GM12878 (cell line): Measurements from ENCODE around the gene GLRX2. TPM values are rescaled to one million over a fixed set of nuclear protein-coding genes. Genes with fewer than 3 reads are reported as not detected.

Experiments used
- ATAC-seq: fragments of 200-7000 bp; cut with Tn5 transposase; 3 replicates; pipeline ENCODE4 v1.9.1; 2020; ENCODE audit warnings: mild to moderate bottlenecking, moderate library complexity
- BruUV-seq: library from RNA; stranded (reverse); fragments of 400-500 nt; replicated peaks from 2 replicates; lab custom pipeline; 2021; lab: Mats Ljungman, UMichigan
- CTCF ChIA-PET: fragments of 300-600 bp; sonication (Branson Sonifier 250); formaldehyde crosslinking; extraction: SDS; loops from one replicate; lab custom pipeline; 2021; ENCODE audit warnings: inconsistent platforms; lab: Yijun Ruan, JAX
- POLR2A ChIA-PET: fragments of 350-600 bp; formaldehyde crosslinking; extraction: SDS; loops from one replicate; lab custom pipeline; 2021; ENCODE audit warnings: inconsistent platforms; lab: Charles Lee
- RAD21 ChIA-PET: fragments of 300-600 bp; sonication (Branson Sonifier 250); formaldehyde crosslinking; loops from one replicate; lab custom pipeline; 2023; ENCODE audit warnings: antibody characterized with exemption; ENCODE audit not compliant: unreplicated experiment; lab: Charles Lee
- SMC1A ChIA-PET: fragments of 300-600 bp; sonication (Branson Sonifier 250); formaldehyde crosslinking; loops from one replicate; lab custom pipeline; 2023; ENCODE audit not compliant: unreplicated experiment, uncharacterized antibody; lab: Charles Lee
- DNase-seq: peaks from one replicate; pipeline ENCODE4 v3.0.0-alpha.2; 2011; ENCODE audit warnings: low read depth, low spot score
- FAIRE-seq: peaks from 3 replicates; lab custom pipeline; 2011; peaks lifted over from hg19 to GRCh38; lab: Jason Lieb, UNC
- H2AFZ ChIP-seq: 2 replicates; pipeline ENCODE4 v1.6.0; 2011; ENCODE audit warnings: low read depth, low read length, control low read depth; ENCODE audit not compliant: control insufficient read depth
- H3K27ac ChIP-seq: 2 replicates; pipeline ENCODE4 v1.5.1; 2011; ENCODE audit warnings: control low read depth; ENCODE audit not compliant: control insufficient read depth, insufficient read depth
- H3K27me3 ChIP-seq, 2 experiments: replicated peaks in 1 of 2; 2 replicates each; pipeline versions ENCODE4 v1.6.0 to v1.6.1; 2011; ENCODE audit warnings: low read length in 1 of 2; ENCODE audit not compliant: control insufficient read depth in 2 of 2, insufficient read depth in 2 of 2
- H3K36me3 ChIP-seq, 2 experiments: 2 replicates each; pipeline ENCODE4 v1.5.1; 2011; ENCODE audit warnings: low read length in 1 of 2; ENCODE audit not compliant: control insufficient read depth in 2 of 2, insufficient read depth in 2 of 2
- H3K4me1 ChIP-seq: 2 replicates; pipeline ENCODE4 v1.6.1; 2011; ENCODE audit warnings: mild to moderate bottlenecking, low read length, moderate library complexity, mixed read lengths; ENCODE audit not compliant: control insufficient read depth, insufficient read depth
- H3K4me2 ChIP-seq: 2 replicates; pipeline ENCODE4 v1.6.0; 2011; ENCODE audit warnings: control low read depth; ENCODE audit not compliant: control insufficient read depth, insufficient read depth
- H3K4me3 ChIP-seq: fragments of 200-600 bp; sonication (generic); 2 replicates; pipeline ENCODE4 v1.5.1; 2016
- H3K79me2 ChIP-seq: 2 replicates; pipeline ENCODE4 v1.6.0; 2011; ENCODE audit warnings: low read length; ENCODE audit not compliant: control insufficient read depth, insufficient read depth
- H3K9ac ChIP-seq: 2 replicates; pipeline ENCODE4 v1.8.0; 2011; ENCODE audit warnings: low read length, control low read depth, mixed read lengths; ENCODE audit not compliant: control insufficient read depth, insufficient read depth
- H3K9me3 ChIP-seq: replicated peaks from 3 replicates; pipeline ENCODE4 v1.5.1; 2011; ENCODE audit warnings: mild to moderate bottlenecking, low read length; ENCODE audit not compliant: control insufficient read depth, insufficient read depth
- H4K20me1 ChIP-seq: 2 replicates; pipeline ENCODE4 v1.6.0; 2011; ENCODE audit not compliant: control insufficient read depth, insufficient read depth
- CBFB ChIP-seq: IDR thresholded peaks from 2 replicates; pipeline ENCODE4 v1.6.1; 2016; ENCODE audit warnings: antibody characterized with exemption, low read depth
- NFYB ChIP-seq: IDR thresholded peaks from 2 replicates; pipeline ENCODE4 v1.6.1; 2011; ENCODE audit warnings: low read depth, mild to moderate bottlenecking, low read length, improper control_type of control experiment, moderate library complexity; ENCODE audit not compliant: insufficient read depth
- RBBP5 ChIP-seq: fragments of 200-600 bp; sonication (generic); conservative IDR thresholded peaks from 2 replicates; pipeline ENCODE4 v1.6.1; 2016
- SPI1 ChIP-seq: IDR thresholded peaks from 2 replicates; pipeline ENCODE4 v1.6.1; 2011; ENCODE audit warnings: low read depth, mild to moderate bottlenecking, low read length, moderate library complexity, borderline replicate concordance; ENCODE audit not compliant: insufficient read depth
- SRF ChIP-seq, 2 experiments: IDR thresholded peaks; 2 replicates each; pipeline ENCODE4 v1.6.1; 2011; ENCODE audit warnings: low read depth in 2 of 2, low read length in 2 of 2, mild to moderate bottlenecking in 1 of 2, moderate library complexity in 1 of 2
- ZBED1 ChIP-seq: IDR thresholded peaks from 2 replicates; pipeline ENCODE4 v1.6.1; 2016; ENCODE audit warnings: borderline replicate concordance
- ZNF622 ChIP-seq: fragments of 450-650 bp; IDR thresholded peaks from 2 replicates; pipeline ENCODE4 v1.6.1; 2017; ENCODE audit warnings: mild to moderate bottlenecking, inconsistent platforms
- WGBS: methylation state at CpG from one replicate; pipeline ENCODE4 v1.1.6; 2016; ENCODE audit warnings: low lambda C conversion rate; ENCODE audit not compliant: insufficient replicate concordance, insufficient coverage; ENCODE audit errors: missing lambda C conversion rate; 5-methylcytosine and 5-hydroxymethylcytosine counted together
- in situ Hi-C: fragments of 300-500 bp; cut with MboI; formaldehyde crosslinking; loops from 9 replicates; pipeline ENCODE4 v1.14.3; 2018; ENCODE audit warnings: mixed read lengths
- intact Hi-C: fragments of 100-400 bp; cut with micrococcal nuclease; formaldehyde crosslinking; loops from one replicate; pipeline ENCODE4 v1.14.2; 2022; ENCODE audit not compliant: unreplicated experiment
- polyA plus RNA-seq, 11 experiments: library from polyadenylated mRNA; depleted of rRNA in 4 of 11; unstranded in 6 of 11; stranded (reverse) in 5 of 11; fragments of >200 nt; fragmentation: Nextera tagmentation in 4 of 11; fragmentation: Illumina TruSeq in 1 of 11; extraction: Ambion mirVana in 4 of 11; extraction: Trizol in 1 of 11; gene quantifications; 1 replicate in 1 of 11; 2 replicates in 10 of 11; pipeline versions ENCODE4 v1.2.1 to v1.2.3, GENCODE V29; 2011 to 2016; ENCODE audit warnings: inconsistent platforms in 2 of 11, missing spikeins in 2 of 11, low read depth in 1 of 11
- total RNA-seq, 4 experiments: library from RNA; depleted of rRNA in 3 of 4; stranded (reverse); fragments of >200 nt in 3 of 4; fragmentation: Illumina TruSeq in 1 of 4; extraction: Trizol in 1 of 4; gene quantifications; 2 replicates each; pipeline versions ENCODE4 v1.2.1 to v1.2.3, GENCODE V29; 2013 to 2021
- TF ChIP-seq, protein P1 (sequence below): IDR thresholded peaks from 2 replicates; pipeline ENCODE4 v1.6.1; 2011; ENCODE audit warnings: borderline replicate concordance, low read depth, mild to moderate bottlenecking, moderate library complexity, low read length; ENCODE audit not compliant: insufficient read depth, poor library complexity, severe bottlenecking
- TF ChIP-seq, protein P2 (sequence below), 3 experiments: IDR thresholded peaks in 2 of 3; conservative IDR thresholded peaks in 1 of 3; 2 replicates each; pipeline ENCODE4 v1.5.1; 2011; ENCODE audit warnings: low read depth in 3 of 3, low read length in 3 of 3, mild to moderate bottlenecking in 3 of 3, control low read depth in 2 of 3, moderate library complexity in 2 of 3, inconsistent platforms in 1 of 3, mixed read lengths in 1 of 3; ENCODE audit not compliant: control insufficient read depth in 2 of 3, insufficient read depth in 1 of 3; ENCODE audit errors: extremely low read depth in 1 of 3
- TF ChIP-seq, protein P3 (sequence below): IDR thresholded peaks from 2 replicates; pipeline ENCODE4 v1.6.1; 2012; ENCODE audit warnings: improper control_type of control experiment, low read depth, low read length; ENCODE audit not compliant: insufficient replicate concordance

The GLRX2 gene
- total and polyA plus RNA-seq, 10 of the 15 experiments (the other 5 are each of a cell fraction or from before 2014, with no cell fraction given): 5.5 to 67.6 (median 16.6) TPM

DNA sequence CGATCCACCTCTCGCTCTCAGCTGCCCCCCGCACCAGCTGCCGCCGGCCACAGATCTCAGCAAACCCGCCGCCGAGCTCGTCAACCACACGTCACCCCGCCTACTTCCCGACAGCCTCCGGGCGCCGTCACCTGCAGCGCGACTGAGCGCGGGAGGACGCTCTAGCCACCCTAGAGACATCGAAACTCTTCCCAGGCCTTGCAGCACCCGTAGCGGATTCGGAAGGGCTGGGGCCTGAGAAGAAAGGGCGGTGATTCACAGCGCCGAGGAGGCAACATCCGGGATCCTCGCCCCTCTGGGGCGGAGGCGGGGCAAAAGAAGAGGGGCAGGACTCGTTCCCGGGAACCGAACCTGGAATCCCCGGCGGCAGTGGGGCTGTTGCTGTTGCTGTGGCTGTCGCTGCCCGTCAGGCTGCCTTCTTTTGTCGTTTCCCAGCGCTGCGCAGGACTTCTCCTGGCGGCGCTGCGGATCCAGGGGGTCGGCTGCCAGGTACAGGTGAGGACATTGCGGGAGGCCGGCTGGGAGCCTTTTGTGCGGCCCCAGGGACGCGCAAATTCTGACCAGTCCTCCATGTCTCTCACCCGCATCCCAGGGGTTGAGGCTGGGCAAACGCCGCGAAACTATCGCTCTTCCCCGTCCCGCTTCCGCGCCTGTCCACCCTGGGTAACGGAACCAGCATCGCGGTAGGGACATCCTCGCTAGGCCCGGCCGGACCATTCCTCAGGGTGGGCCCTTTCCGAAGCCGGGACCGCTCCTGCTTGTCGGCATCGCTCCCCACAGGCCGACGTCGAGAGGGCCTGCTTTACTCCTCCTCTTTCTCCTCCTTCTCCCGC is 45.7 kb downstream of the GLRX2 start, which contains the start of the genes RO60 and UCHL5:
Gene RO60 (plus strand): TSS at position 331 of the 833 bp plus-strand sequence. CDS start 9,443 bp downstream, outside the sequence.
Gene UCHL5 (minus strand): TSS at position 79 of the 833 bp plus-strand sequence. CDS start 100 bp downstream, outside the sequence.
- Histone ChIP-seq H3K79me2 (peaks cover 98% of the 10 kb centered on the region), H3K4me1 (peaks cover 27% of the 10 kb centered on the region), H3K9me3 (no peaks in the 10 kb centered on the region; the same call in 1 of the 3 replicates), H3K27ac (peak within 1 kb of the TSS; percentile 95), H3K9ac (peak within 1 kb of the TSS; percentile 98), H3K27me3 (no peaks in the 10 kb centered on the region), H4K20me1 (no peaks in the 10 kb centered on the region), H3K4me2 (peak within 1 kb of the TSS; percentile 96), H2AFZ (peak within 1 kb of the TSS; percentile 85), H3K4me3 (peak within 1 kb of the TSS; percentile 80), H3K36me3 (peaks cover 0 to 5% of the 10 kb centered on the region in 2 experiments; a peak in 2 of 4 replicates)
- ChIA-PET RAD21 (interaction anchor here (0.6 to 2.2 kb wide), 17 partner anchors 11 to 585 kb away, joined by 3 to 17 read pairs (median 6); partner anchors contain the start of gene CDC73), CTCF (interaction anchor here (0.6 to 2.7 kb wide), 16 partner anchors 8 to 582 kb away, joined by 3 to 18 read pairs (median 4); partner anchors contain the start of gene GLRX2), SMC1A (interaction anchor here (1.3 to 3.5 kb wide), 11 partner anchors 11 to 452 kb away, joined by 3 to 13 read pairs (median 8); no protein-coding TSS in a partner anchor), POLR2A (interaction anchor here (0.9 to 3.9 kb wide), 9 partner anchors 8 to 511 kb away, joined by 3 to 19 read pairs (median 5); partner anchors contain the start of genes CDC73 and GLRX2)
- in situ Hi-C loops: no loop called here
- peak; percentile 96 for FAIRE-seq
- under 1% methylated on average over 73 of the region's 74 CpGs for WGBS
- TSS peak; percentile 56 for BruUV-seq
- ATAC-seq: peak; percentile 89
- peak; percentile 93 for DNase-seq
- intact Hi-C loops: loop anchor here (2.0 to 10.0 kb wide), 3 partner anchors 48 to 505 kb away; partner anchors contain the start of genes CDC73 and GLRX2
- TF ChIP-seq ZNF622 (no peak), SRF (IDR thresholded peaks at IDR 0.05; ENCODE audit: low read depth in 2 of 2, low read length in 2 of 2) (peak; percentile 32 to 78; a peak in 2 of 4 replicates), CBFB (peak; percentile 71; the same call in 1 of the 2 replicates), SPI1 (no peak), NFYB (0 out of 2 replicates have a peak, but pooled peaks have one; percentile 32), RBBP5 (no peak), ZBED1 (peak; percentile 69; the same call in 1 of the 2 replicates)
- TF ChIP-seq, protein P1, sequence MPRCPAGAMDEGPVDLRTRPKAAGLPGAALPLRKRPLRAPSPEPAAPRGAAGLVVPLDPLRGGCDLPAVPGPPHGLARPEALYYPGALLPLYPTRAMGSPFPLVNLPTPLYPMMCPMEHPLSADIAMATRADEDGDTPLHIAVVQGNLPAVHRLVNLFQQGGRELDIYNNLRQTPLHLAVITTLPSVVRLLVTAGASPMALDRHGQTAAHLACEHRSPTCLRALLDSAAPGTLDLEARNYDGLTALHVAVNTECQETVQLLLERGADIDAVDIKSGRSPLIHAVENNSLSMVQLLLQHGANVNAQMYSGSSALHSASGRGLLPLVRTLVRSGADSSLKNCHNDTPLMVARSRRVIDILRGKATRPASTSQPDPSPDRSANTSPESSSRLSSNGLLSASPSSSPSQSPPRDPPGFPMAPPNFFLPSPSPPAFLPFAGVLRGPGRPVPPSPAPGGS: no peak
- TF ChIP-seq, protein P2, sequence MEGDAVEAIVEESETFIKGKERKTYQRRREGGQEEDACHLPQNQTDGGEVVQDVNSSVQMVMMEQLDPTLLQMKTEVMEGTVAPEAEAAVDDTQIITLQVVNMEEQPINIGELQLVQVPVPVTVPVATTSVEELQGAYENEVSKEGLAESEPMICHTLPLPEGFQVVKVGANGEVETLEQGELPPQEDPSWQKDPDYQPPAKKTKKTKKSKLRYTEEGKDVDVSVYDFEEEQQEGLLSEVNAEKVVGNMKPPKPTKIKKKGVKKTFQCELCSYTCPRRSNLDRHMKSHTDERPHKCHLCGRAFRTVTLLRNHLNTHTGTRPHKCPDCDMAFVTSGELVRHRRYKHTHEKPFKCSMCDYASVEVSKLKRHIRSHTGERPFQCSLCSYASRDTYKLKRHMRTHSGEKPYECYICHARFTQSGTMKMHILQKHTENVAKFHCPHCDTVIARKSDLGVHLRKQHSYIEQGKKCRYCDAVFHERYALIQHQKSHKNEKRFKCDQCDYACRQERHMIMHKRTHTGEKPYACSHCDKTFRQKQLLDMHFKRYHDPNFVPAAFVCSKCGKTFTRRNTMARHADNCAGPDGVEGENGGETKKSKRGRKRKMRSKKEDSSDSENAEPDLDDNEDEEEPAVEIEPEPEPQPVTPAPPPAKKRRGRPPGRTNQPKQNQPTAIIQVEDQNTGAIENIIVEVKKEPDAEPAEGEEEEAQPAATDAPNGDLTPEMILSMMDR (IDR thresholded peaks at IDR 0.05 in 2 of 3, conservative IDR thresholded peaks at IDR 0.05 in 1 of 3; ENCODE audit: control insufficient read depth in 2 of 3, extremely low read depth in 1 of 3, insufficient read depth in 1 of 3, low read depth in 3 of 3, low read length in 3 of 3): peak in 1 of 3 experiments; percentile 9; a peak in 1 of 6 replicates
- TF ChIP-seq, protein P3, sequence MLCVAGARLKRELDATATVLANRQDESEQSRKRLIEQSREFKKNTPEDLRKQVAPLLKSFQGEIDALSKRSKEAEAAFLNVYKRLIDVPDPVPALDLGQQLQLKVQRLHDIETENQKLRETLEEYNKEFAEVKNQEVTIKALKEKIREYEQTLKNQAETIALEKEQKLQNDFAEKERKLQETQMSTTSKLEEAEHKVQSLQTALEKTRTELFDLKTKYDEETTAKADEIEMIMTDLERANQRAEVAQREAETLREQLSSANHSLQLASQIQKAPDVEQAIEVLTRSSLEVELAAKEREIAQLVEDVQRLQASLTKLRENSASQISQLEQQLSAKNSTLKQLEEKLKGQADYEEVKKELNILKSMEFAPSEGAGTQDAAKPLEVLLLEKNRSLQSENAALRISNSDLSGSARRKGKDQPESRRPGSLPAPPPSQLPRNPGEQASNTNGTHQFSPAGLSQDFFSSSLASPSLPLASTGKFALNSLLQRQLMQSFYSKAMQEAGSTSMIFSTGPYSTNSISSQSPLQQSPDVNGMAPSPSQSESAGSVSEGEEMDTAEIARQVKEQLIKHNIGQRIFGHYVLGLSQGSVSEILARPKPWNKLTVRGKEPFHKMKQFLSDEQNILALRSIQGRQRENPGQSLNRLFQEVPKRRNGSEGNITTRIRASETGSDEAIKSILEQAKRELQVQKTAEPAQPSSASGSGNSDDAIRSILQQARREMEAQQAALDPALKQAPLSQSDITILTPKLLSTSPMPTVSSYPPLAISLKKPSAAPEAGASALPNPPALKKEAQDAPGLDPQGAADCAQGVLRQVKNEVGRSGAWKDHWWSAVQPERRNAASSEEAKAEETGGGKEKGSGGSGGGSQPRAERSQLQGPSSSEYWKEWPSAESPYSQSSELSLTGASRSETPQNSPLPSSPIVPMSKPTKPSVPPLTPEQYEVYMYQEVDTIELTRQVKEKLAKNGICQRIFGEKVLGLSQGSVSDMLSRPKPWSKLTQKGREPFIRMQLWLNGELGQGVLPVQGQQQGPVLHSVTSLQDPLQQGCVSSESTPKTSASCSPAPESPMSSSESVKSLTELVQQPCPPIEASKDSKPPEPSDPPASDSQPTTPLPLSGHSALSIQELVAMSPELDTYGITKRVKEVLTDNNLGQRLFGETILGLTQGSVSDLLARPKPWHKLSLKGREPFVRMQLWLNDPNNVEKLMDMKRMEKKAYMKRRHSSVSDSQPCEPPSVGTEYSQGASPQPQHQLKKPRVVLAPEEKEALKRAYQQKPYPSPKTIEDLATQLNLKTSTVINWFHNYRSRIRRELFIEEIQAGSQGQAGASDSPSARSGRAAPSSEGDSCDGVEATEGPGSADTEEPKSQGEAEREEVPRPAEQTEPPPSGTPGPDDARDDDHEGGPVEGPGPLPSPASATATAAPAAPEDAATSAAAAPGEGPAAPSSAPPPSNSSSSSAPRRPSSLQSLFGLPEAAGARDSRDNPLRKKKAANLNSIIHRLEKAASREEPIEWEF: no peak
